Spleen (tissue), 7 donors: ENCODE results near the gene NRSN2.

Experiments
- CTCF ChIP-seq, 11 experiments: fragments of 200-600 bp in 7 of 11; fragments of 450-650 bp in 4 of 11; sonication (generic) in 4 of 11; IDR thresholded peaks in 8 of 11; conservative IDR thresholded peaks in 3 of 11; 1 replicate in 7 of 11; 2 replicates in 4 of 11; pipeline versions ENCODE4 v1.4.0 to v1.8.0; 2016 to 2021; ENCODE audit warnings: antibody characterized with exemption in 11 of 11, inconsistent platforms in 4 of 11, mild to moderate bottlenecking in 1 of 11
- POLR2AphosphoS5 ChIP-seq, 3 donors: sonication (generic); formaldehyde crosslinking; IDR thresholded peaks; one replicate each; pipeline ENCODE4 v1.5.1; 2017; ENCODE audit warnings: antibody characterized with exemption in 3 of 3
- donor health status: DM: no; HTN: no; CAD: no; lungs with moderate emphysema.
- donor health status: DM: no; HTN: no; CAD: no.
- donor health status: DM: no; HTN: no; CAD: no.

DNA sequence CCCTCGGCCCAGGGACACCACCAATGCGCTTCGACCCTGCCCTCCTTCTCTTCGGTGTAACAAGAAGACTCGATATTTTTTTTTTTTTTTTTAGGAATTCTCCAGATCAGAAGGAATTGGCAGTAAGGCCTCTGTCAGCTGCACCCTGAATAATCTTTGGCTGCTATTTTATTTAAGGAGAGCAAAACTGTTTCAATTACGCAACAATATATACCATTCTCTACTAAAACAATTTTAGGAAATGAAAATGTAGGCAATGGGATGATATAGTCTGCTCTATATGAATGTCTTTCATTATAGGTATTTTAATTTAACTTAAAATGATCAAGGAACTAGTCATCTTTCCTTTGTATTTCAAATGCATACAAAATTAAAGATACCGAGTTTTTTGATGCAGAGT is 36.3 kb upstream of the NRSN2 start:
- TF ChIP-seq CTCF (IDR thresholded peaks at IDR 0.05 in 8 of 11, conservative IDR thresholded peaks at IDR 0.05 in 3 of 11) (no peak), POLR2AphosphoS5 (IDR thresholded peaks at IDR 0.05) (no peak)
